PC-9 (cell line): Measurements from ENCODE around the gene EYS.

Source experiments
- EZH2 ChIP-seq: fragments of 200-600 bp; sonication (generic); IDR thresholded peaks from 2 replicates; pipeline ENCODE4 v1.8.0; 2017; ENCODE audit warnings: antibody characterized with exemption, low read depth
- TF ChIP-seq, protein P1 (sequence below): fragments of 200-600 bp; sonication (generic); conservative IDR thresholded peaks from 2 replicates; pipeline ENCODE4 v1.6.1; 2017; ENCODE audit warnings: mixed run types, antibody characterized with exemption, mild to moderate bottlenecking, moderate library complexity

DNA sequence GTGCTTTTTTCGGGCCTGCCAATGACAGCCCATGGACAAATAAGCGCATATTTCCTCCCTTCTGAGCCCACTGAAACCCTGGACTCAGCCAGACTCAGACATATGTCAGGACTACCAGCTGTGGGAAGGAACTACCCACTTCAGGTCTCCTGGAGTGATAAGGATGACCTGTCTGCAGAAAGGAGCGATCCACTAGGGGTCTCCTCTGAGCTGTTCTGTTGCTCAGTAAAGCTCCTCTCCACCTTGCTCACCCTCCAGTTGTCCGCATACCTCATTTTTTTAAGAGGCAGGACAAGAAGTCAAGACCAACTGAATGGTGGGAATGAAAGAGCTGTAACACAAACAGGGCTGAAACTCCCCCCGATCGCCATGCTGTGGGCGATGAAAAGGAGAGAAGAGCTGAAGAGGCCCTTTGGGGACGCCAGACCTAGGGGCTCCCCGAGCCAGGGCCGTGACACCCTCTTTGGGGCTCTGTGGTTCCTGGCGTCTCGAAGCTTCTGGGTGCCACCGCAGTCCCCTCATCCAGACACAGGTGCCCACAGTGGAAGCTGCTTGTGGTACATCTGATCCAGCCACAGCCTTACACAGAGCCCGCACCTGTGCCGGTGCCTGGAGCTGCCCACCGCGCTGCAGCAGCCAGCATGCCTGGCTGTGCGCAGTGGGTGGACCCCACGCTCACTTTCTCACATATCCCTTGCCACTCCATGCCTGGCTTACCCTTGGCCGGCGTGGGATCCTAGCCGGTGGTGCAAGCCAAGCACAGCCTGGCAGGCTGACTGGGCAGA is 68.8 kb downstream of the EYS start:
- TF ChIP-seq, protein P1, sequence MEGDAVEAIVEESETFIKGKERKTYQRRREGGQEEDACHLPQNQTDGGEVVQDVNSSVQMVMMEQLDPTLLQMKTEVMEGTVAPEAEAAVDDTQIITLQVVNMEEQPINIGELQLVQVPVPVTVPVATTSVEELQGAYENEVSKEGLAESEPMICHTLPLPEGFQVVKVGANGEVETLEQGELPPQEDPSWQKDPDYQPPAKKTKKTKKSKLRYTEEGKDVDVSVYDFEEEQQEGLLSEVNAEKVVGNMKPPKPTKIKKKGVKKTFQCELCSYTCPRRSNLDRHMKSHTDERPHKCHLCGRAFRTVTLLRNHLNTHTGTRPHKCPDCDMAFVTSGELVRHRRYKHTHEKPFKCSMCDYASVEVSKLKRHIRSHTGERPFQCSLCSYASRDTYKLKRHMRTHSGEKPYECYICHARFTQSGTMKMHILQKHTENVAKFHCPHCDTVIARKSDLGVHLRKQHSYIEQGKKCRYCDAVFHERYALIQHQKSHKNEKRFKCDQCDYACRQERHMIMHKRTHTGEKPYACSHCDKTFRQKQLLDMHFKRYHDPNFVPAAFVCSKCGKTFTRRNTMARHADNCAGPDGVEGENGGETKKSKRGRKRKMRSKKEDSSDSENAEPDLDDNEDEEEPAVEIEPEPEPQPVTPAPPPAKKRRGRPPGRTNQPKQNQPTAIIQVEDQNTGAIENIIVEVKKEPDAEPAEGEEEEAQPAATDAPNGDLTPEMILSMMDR, result peak; percentile 45; the same call in 1 of the 2 replicates
- TF ChIP-seq EZH2, result no peak
